Keratinocyte (primary cell): ENCODE data around the gene NFYB.

ENCODE experiments used
- CTCF ChIP-seq, 3 experiments: IDR thresholded peaks in 1 of 3; conservative IDR thresholded peaks in 1 of 3; optimal IDR thresholded peaks in 1 of 3; 2 replicates in 2 of 3; 3 replicates in 1 of 3; pipeline versions ENCODE3 to v1.5.1; 2011; ENCODE audit warnings: low read length in 3 of 3, mild to moderate bottlenecking in 3 of 3, moderate library complexity in 2 of 3, control low read depth in 1 of 3, inconsistent platforms in 1 of 3; ENCODE audit not compliant: insufficient read depth in 2 of 3; ENCODE audit errors: extremely low read depth in 1 of 3
- EZH2 ChIP-seq: IDR thresholded peaks from one replicate; pipeline ENCODE4 v1.6.1; 2012; ENCODE audit warnings: inconsistent platforms, mild to moderate bottlenecking, low read length, moderate library complexity

GRCh38 chr12:104079024-104079423, 59.0 kb downstream of the NFYB start:
- no peak for TF ChIP-seq CTCF (optimal IDR thresholded peaks at IDR 0.05 in 1 of 3, IDR thresholded peaks at IDR 0.05 in 1 of 3, conservative IDR thresholded peaks at IDR 0.05 in 1 of 3; ENCODE audit: extremely low read depth in 1 of 3, insufficient read depth in 2 of 3, low read length in 3 of 3)
- no peak for TF ChIP-seq EZH2
